Esophagus muscularis mucosa (tissue), 3 donors: Measurements from ENCODE around the gene FGF11.

ENCODE experiments used
- CTCF ChIP-seq, 3 experiments: fragments of 200-600 bp in 2 of 3; fragments of 450-650 bp in 1 of 3; sonication (generic) in 2 of 3; IDR thresholded peaks; one replicate each; pipeline ENCODE4 v1.5.1; 2017 to 2019; ENCODE audit warnings: antibody characterized with exemption in 3 of 3, mild to moderate bottlenecking in 2 of 3, moderate library complexity in 1 of 3
- POLR2AphosphoS5 ChIP-seq, 2 donors: sonication (generic); formaldehyde crosslinking; IDR thresholded peaks; one replicate each; pipeline ENCODE4 v1.6.1; 2017; ENCODE audit warnings: antibody characterized with exemption in 2 of 2

GRCh38 chr17:7389924-7390910, 49.1 kb upstream of the FGF11 start:
- TF ChIP-seq CTCF (IDR thresholded peaks at IDR 0.05) (no peak), POLR2AphosphoS5 (IDR thresholded peaks at IDR 0.05) (no peak)
